ENCODE data around the gene CES2.

CES2 gene

GRCh38 chr16:66946541-66946940 lies 11.2 kb downstream of the CES2 start:
- H3K27me3 ChIP-seq (ENCODE audit: insufficient read depth, low read length, poor library complexity): peaks cover 13% of the 10 kb centered on the region
- peaks cover 25% of the 10 kb centered on the region for H3K36me3 ChIP-seq (ENCODE audit: insufficient read depth, low read length)
- H3K4me1 ChIP-seq (ENCODE audit: insufficient read depth, low read length): peaks cover 12% of the 10 kb centered on the region
- TF ChIP-seq, protein P1, sequence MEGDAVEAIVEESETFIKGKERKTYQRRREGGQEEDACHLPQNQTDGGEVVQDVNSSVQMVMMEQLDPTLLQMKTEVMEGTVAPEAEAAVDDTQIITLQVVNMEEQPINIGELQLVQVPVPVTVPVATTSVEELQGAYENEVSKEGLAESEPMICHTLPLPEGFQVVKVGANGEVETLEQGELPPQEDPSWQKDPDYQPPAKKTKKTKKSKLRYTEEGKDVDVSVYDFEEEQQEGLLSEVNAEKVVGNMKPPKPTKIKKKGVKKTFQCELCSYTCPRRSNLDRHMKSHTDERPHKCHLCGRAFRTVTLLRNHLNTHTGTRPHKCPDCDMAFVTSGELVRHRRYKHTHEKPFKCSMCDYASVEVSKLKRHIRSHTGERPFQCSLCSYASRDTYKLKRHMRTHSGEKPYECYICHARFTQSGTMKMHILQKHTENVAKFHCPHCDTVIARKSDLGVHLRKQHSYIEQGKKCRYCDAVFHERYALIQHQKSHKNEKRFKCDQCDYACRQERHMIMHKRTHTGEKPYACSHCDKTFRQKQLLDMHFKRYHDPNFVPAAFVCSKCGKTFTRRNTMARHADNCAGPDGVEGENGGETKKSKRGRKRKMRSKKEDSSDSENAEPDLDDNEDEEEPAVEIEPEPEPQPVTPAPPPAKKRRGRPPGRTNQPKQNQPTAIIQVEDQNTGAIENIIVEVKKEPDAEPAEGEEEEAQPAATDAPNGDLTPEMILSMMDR (IDR thresholded peaks at IDR 0.05; ENCODE audit: borderline replicate concordance, extremely low read depth, low read length, poor library complexity, severe bottlenecking): no peak
- TF ChIP-seq EZH2 (IDR thresholded peaks at IDR 0.05; ENCODE audit: borderline replicate concordance, low read depth, low read length, severe bottlenecking): no peak
- no peak overlapping the region for H3K9ac ChIP-seq (ENCODE audit: low read depth, low read length)
- no peak for ATAC-seq (ENCODE audit: insufficient read depth, low read depth)
- H3K4me2 ChIP-seq (ENCODE audit: insufficient read depth, low read length): no peak overlapping the region
- no peak overlapping the region for H2AFZ ChIP-seq (ENCODE audit: low read depth, low read length)
- no peak overlapping the region for H3K27ac ChIP-seq (ENCODE audit: low read length)
- H3K79me2 ChIP-seq (ENCODE audit: insufficient read depth, low read length): no peaks in the 10 kb centered on the region
- 0 out of 2 replicates have a peak, but pooled peaks cover 3% of the 10 kb centered on the region for H4K20me1 ChIP-seq (ENCODE audit: insufficient read depth, low read length)
- no peaks in the 10 kb centered on the region for H3K9me3 ChIP-seq (ENCODE audit: insufficient read depth, low read length, severe bottlenecking)
- DNase-seq: no peak
- H3K4me3 ChIP-seq (ENCODE audit: low read depth in 1 of 2, low read length in 2 of 2): no peak overlapping the region

DNA sequence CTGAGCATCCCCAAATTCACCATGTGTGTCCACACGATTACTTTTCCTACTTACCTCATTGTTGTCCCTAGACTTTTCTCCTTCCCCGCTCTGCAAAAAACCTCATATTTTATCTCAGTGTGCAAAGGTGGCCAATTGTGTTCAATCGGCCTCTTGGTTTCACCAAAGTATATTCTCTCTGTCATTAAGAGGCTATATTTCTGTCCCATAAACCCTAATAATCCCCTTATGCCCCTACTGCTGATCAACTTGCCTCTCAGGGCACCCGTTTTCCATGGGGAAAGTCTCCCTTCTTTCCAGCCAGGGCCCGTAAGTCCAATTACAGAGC lies 11.6 kb downstream of the CES2 start:
- no peak overlapping the region for H3K4me2 ChIP-seq (ENCODE audit: insufficient read depth, low read length)
- no peaks in the 10 kb centered on the region for H3K79me2 ChIP-seq (ENCODE audit: insufficient read depth, low read length)
- H3K36me3 ChIP-seq (ENCODE audit: insufficient read depth, low read length): peaks cover 21% of the 10 kb centered on the region
- H3K9ac ChIP-seq (ENCODE audit: low read depth, low read length): no peak overlapping the region
- H3K9me3 ChIP-seq (ENCODE audit: insufficient read depth, low read length, severe bottlenecking): no peaks in the 10 kb centered on the region
- TF ChIP-seq, protein P1 (IDR thresholded peaks at IDR 0.05; ENCODE audit: borderline replicate concordance, extremely low read depth, low read length, poor library complexity, severe bottlenecking): no peak
- TF ChIP-seq EZH2 (IDR thresholded peaks at IDR 0.05; ENCODE audit: borderline replicate concordance, low read depth, low read length, severe bottlenecking): no peak
- ATAC-seq (ENCODE audit: insufficient read depth, low read depth) (no peak), DNase-seq (no peak)
- H3K27me3 ChIP-seq (ENCODE audit: insufficient read depth, low read length, poor library complexity): peaks cover 13% of the 10 kb centered on the region
- H3K4me3 ChIP-seq (ENCODE audit: low read depth in 1 of 2, low read length in 2 of 2): no peak overlapping the region
- H3K27ac ChIP-seq (ENCODE audit: low read length): no peak overlapping the region
- 0 out of 2 replicates have a peak, but pooled peaks cover 3% of the 10 kb centered on the region for H4K20me1 ChIP-seq (ENCODE audit: insufficient read depth, low read length)
- peaks cover 12% of the 10 kb centered on the region for H3K4me1 ChIP-seq (ENCODE audit: insufficient read depth, low read length)
- no peak overlapping the region for H2AFZ ChIP-seq (ENCODE audit: low read depth, low read length)

GRCh38 chr16:66947302-66948065 lies 12.2 kb downstream of the CES2 start:
- Histone ChIP-seq H3K27me3 (ENCODE audit: insufficient read depth, low read length, poor library complexity) (peaks cover 13% of the 10 kb centered on the region), H3K9ac (ENCODE audit: low read depth, low read length) (peak overlapping the region; percentile 22; the same call in 1 of the 2 replicates), H3K79me2 (ENCODE audit: insufficient read depth, low read length) (no peaks in the 10 kb centered on the region), H3K4me1 (ENCODE audit: insufficient read depth, low read length) (peaks cover 12% of the 10 kb centered on the region), H3K4me3 (ENCODE audit: low read depth in 1 of 2, low read length in 2 of 2) (peak overlapping the region in 1 of 2 experiments; percentile 49; a peak in 2 of 4 replicates), H3K36me3 (ENCODE audit: insufficient read depth, low read length) (peaks cover 15% of the 10 kb centered on the region), H2AFZ (ENCODE audit: low read depth, low read length) (peak overlapping the region; percentile 70), H3K27ac (ENCODE audit: low read length) (no peak overlapping the region), H4K20me1 (ENCODE audit: insufficient read depth, low read length) (0 out of 2 replicates have a peak, but pooled peaks cover 3% of the 10 kb centered on the region), H3K4me2 (ENCODE audit: insufficient read depth, low read length) (peak overlapping the region; percentile 63), H3K9me3 (ENCODE audit: insufficient read depth, low read length, severe bottlenecking) (no peaks in the 10 kb centered on the region)
- DNase-seq: peak; percentile 86
- TF ChIP-seq, protein P1 (IDR thresholded peaks at IDR 0.05; ENCODE audit: borderline replicate concordance, extremely low read depth, low read length, poor library complexity, severe bottlenecking): peak; percentile 97
- TF ChIP-seq EZH2 (IDR thresholded peaks at IDR 0.05; ENCODE audit: borderline replicate concordance, low read depth, low read length, severe bottlenecking): no peak
- peak; percentile 90 for ATAC-seq (ENCODE audit: insufficient read depth, low read depth)
